Lung (tissue), 12 donors: ENCODE results near the gene LDLRAD4. TPM values are rescaled to one million over a fixed set of nuclear protein-coding genes. Genes with fewer than 3 reads are reported as not detected.

Experiments
- ATAC-seq: fragments of 200-7000 bp; cut with Tn5 transposase; one replicate; pipeline ENCODE4 v1.9.1; 2020; ENCODE audit warnings: moderate number of reproducible peaks; ENCODE audit not compliant: insufficient read depth, low FRiP score
- DNase-seq, 3 donors: peaks; one replicate each; pipeline ENCODE4 v3.0.0-alpha.2; 2013 to 2017
- H3K27ac ChIP-seq, 2 donors: one replicate each; pipeline ENCODE4 v1.5.1; 2013; ENCODE audit warnings: mild to moderate bottlenecking in 2 of 2, moderate library complexity in 2 of 2, control low read depth in 1 of 2, inconsistent platforms in 1 of 2, low read depth in 1 of 2, low read length in 1 of 2
- H3K27me3 ChIP-seq, 3 donors: one replicate each; pipeline ENCODE4 v1.5.1; 2013; ENCODE audit warnings: low read length in 2 of 3; ENCODE audit not compliant: control insufficient read depth in 3 of 3, insufficient read depth in 3 of 3
- H3K36me3 ChIP-seq, 4 donors: one replicate each; pipeline ENCODE4 v1.5.1; 2013; ENCODE audit warnings: low read length in 4 of 4, mild to moderate bottlenecking in 1 of 4, moderate library complexity in 1 of 4; ENCODE audit not compliant: control insufficient read depth in 4 of 4, insufficient read depth in 4 of 4
- H3K4me1 ChIP-seq, 5 donors: one replicate each; pipeline ENCODE4 v1.5.1; 2013; ENCODE audit warnings: low read length in 5 of 5, mild to moderate bottlenecking in 2 of 5, moderate library complexity in 1 of 5; ENCODE audit not compliant: control insufficient read depth in 5 of 5, insufficient read depth in 5 of 5
- H3K4me3 ChIP-seq: one replicate; pipeline ENCODE4 v1.5.1; 2013; ENCODE audit warnings: mild to moderate bottlenecking, control low read depth, moderate library complexity
- H3K9ac ChIP-seq, 2 donors: one replicate each; pipeline ENCODE4 v1.5.1; 2013; ENCODE audit warnings: low read length in 2 of 2, control low read depth in 1 of 2; ENCODE audit not compliant: insufficient read depth in 1 of 2
- H3K9me3 ChIP-seq, 4 donors: one replicate each; pipeline ENCODE4 v1.5.1; 2013; ENCODE audit warnings: low read length in 3 of 4, mild to moderate bottlenecking in 1 of 4, moderate library complexity in 1 of 4; ENCODE audit not compliant: control insufficient read depth in 4 of 4, insufficient read depth in 3 of 4
- CTCF ChIP-seq: IDR thresholded peaks from 2 replicates; pipeline ENCODE4 v1.5.1; 2012; ENCODE audit warnings: mild to moderate bottlenecking; ENCODE audit errors: control extremely low read depth, extremely low read depth
- WGBS, 2 donors: extraction: QIAGEN DNeasy Blood & Tissue Kit; methylation state at CpG; one replicate each; pipeline ENCODE4 v1.1.7; 2013; 5-methylcytosine and 5-hydroxymethylcytosine counted together
- polyA plus RNA-seq, 2 donors: library from polyadenylated mRNA; stranded (reverse); fragments of 200-250 nt; gene quantifications; one replicate each; pipeline ENCODE4 v1.2.1, GENCODE V29; 2013
- total RNA-seq, 2 donors: library from RNA; depleted of rRNA in 1 of 2; stranded (reverse); fragments of >200 nt in 1 of 2; gene quantifications; one replicate each; pipeline ENCODE4 v1.2.1, GENCODE V29; 2014 to 2021
- donor health status: control.
- donor health status: control.
- donor health status: Bipolar disorder and iron deficiency.
- donor health status: healthy.
- donor health status: DM: yes; HTN: yes; CAD: no.

Gene LDLRAD4
- total and polyA plus RNA-seq, 4 donors: 3.2 to 62.4 (median 19.9) TPM

GRCh38 chr18:13608791-13609532 is 390.4 kb downstream of the LDLRAD4 start:
- no peak for TF ChIP-seq CTCF
- peak in 1 of 3 donors; percentile 8 for DNase-seq
- Histone ChIP-seq H3K27ac (no peak overlapping the region), H3K36me3 (no peaks in the 10 kb centered on the region), H3K9ac (no peak overlapping the region), H3K4me1 (peaks cover 0 to 19% (median 11%) of the 10 kb centered on the region in 5 donors), H3K9me3 (peaks cover 0 to 2% (median 0%) of the 10 kb centered on the region in 4 donors), H3K27me3 (peaks cover 0 to 20% (median 0%) of the 10 kb centered on the region in 3 donors), H3K4me3 (no peak overlapping the region)
- WGBS, 2 donors: 57 to 66% methylated on average over 16 of the region's 16 CpGs
- ATAC-seq: no peak

- Histone ChIP-seq H3K9ac (peak overlapping the region in 1 of 2 donors; percentile 67), H3K36me3 (no peaks in the 10 kb centered on the region), H3K4me1 (peaks cover 4 to 19% (median 11%) of the 10 kb centered on the region in 5 donors), H3K9me3 (peaks cover 0 to 2% (median 0%) of the 10 kb centered on the region in 4 donors), H3K27ac (peak overlapping the region in 1 of 2 donors; percentile 68), H3K27me3 (peaks cover 0 to 20% (median 0%) of the 10 kb centered on the region in 3 donors), H3K4me3 (no peak overlapping the region)
- no peak for TF ChIP-seq CTCF
- no peak for ATAC-seq
- 56 to 66% methylated on average over 11 of the region's 11 CpGs for WGBS, 2 donors
- DNase-seq: peak in 1 of 3 donors; percentile 10
These were observed 392.1 kb downstream of the LDLRAD4 start for GRCh38 chr18:13610555-13611141.

- no peak for ATAC-seq
- no peaks in the 10 kb centered on the region for H3K36me3 ChIP-seq
- peaks cover 4 to 19% (median 11%) of the 10 kb centered on the region in 5 donors for H3K4me1 ChIP-seq
- H3K27ac ChIP-seq: peak overlapping the region; percentile 26 to 68
- peaks cover 0 to 2% (median 0%) of the 10 kb centered on the region in 4 donors for H3K9me3 ChIP-seq
- 12 to 17% methylated on average over 14 of the region's 14 CpGs for WGBS, 2 donors
- TF ChIP-seq CTCF: no peak
- peaks cover 0 to 20% (median 0%) of the 10 kb centered on the region in 3 donors for H3K27me3 ChIP-seq
- H3K9ac ChIP-seq: peak overlapping the region in 1 of 2 donors; percentile 67
- no peak overlapping the region for H3K4me3 ChIP-seq
- DNase-seq: peak; percentile 68 to 79 (median 74)
These were observed 392.6 kb downstream of the LDLRAD4 start for GRCh38 chr18:13611142-13611600.
